Ascending aorta (tissue), 2 donors: Measurements from ENCODE around the gene RHOU. TPM values are rescaled to one million over a fixed set of nuclear protein-coding genes. Genes with fewer than 3 reads are reported as not detected.

ENCODE experiments used
- DNase-seq, 2 donors: peaks; one replicate each; pipeline ENCODE4 v3.0.0-alpha.2; 2019; ENCODE audit warnings: low spot score in 2 of 2
- H3K27ac ChIP-seq, 2 donors: fragments of 200-600 bp; sonication (generic); one replicate each; pipeline ENCODE4 v1.5.1; 2016 to 2017; ENCODE audit warnings: mild to moderate bottlenecking in 1 of 2
- H3K27me3 ChIP-seq: fragments of 200-600 bp; sonication (generic); one replicate; pipeline ENCODE4 v1.5.1; 2017
- H3K36me3 ChIP-seq, 2 donors: fragments of 200-600 bp; sonication (generic); one replicate each; pipeline ENCODE4 v1.5.1; 2016
- H3K4me1 ChIP-seq, 2 donors: fragments of 200-600 bp; sonication (generic); one replicate each; pipeline ENCODE4 v1.5.1; 2016 to 2017; ENCODE audit warnings: mild to moderate bottlenecking in 1 of 2
- H3K4me3 ChIP-seq, 2 donors: fragments of 200-600 bp; sonication (generic); one replicate each; pipeline ENCODE4 v1.5.1; 2016 to 2017; ENCODE audit warnings: mild to moderate bottlenecking in 1 of 2
- H3K9me3 ChIP-seq, 2 donors: fragments of 200-600 bp; sonication (generic); one replicate each; pipeline ENCODE4 v1.5.1; 2016
- CTCF ChIP-seq, 3 experiments: fragments of 200-600 bp in 2 of 3; fragments of 450-650 bp in 1 of 3; sonication (generic) in 2 of 3; IDR thresholded peaks; one replicate each; pipeline ENCODE4 v1.5.1; 2016 to 2019; ENCODE audit warnings: antibody characterized with exemption in 3 of 3, mild to moderate bottlenecking in 1 of 3, moderate library complexity in 1 of 3
- intact Hi-C: fragments of 100-400 bp; cut with DNase I; formaldehyde crosslinking; loops from one replicate; pipeline ENCODE4 v1.15.1; 2023
- total RNA-seq: library from RNA; depleted of rRNA; stranded (reverse); fragments of >200 nt; gene quantifications from one replicate; pipeline ENCODE4 v1.1.0, GENCODE V29; 2016

RHOU gene
- total RNA-seq, 1 donor from 2014 or later, result 27.7 TPM

- no peak for DNase-seq
- no peak for TF ChIP-seq CTCF (IDR thresholded peaks at IDR 0.05)
- no peak overlapping the region for H3K4me3 ChIP-seq
- no peaks in the 10 kb centered on the region for H3K36me3 ChIP-seq
- intact Hi-C loops, result no loop called here
- no peaks in the 10 kb centered on the region for H3K9me3 ChIP-seq
- H3K4me1 ChIP-seq, result no peaks in the 10 kb centered on the region
- no peaks in the 10 kb centered on the region for H3K27me3 ChIP-seq
- no peak overlapping the region for H3K27ac ChIP-seq
Measured at GRCh38 chr1:228781809-228782661, 46.8 kb downstream of the RHOU start.

GRCh38 chr1:228782662-228783417 lies 47.6 kb downstream of the RHOU start:
- Histone ChIP-seq H3K27me3 (no peaks in the 10 kb centered on the region), H3K4me1 (no peaks in the 10 kb centered on the region), H3K4me3 (no peak overlapping the region), H3K9me3 (no peaks in the 10 kb centered on the region), H3K36me3 (no peaks in the 10 kb centered on the region), H3K27ac (no peak overlapping the region)
- intact Hi-C loops, result no loop called here
- DNase-seq, result no peak
- TF ChIP-seq CTCF (IDR thresholded peaks at IDR 0.05), result no peak

- H3K27me3 ChIP-seq, result no peaks in the 10 kb centered on the region
- no peaks in the 10 kb centered on the region for H3K4me1 ChIP-seq
- H3K36me3 ChIP-seq, result no peaks in the 10 kb centered on the region
- no peaks in the 10 kb centered on the region for H3K9me3 ChIP-seq
- intact Hi-C loops, result no loop called here
- no peak overlapping the region for H3K4me3 ChIP-seq
- no peak overlapping the region for H3K27ac ChIP-seq
- no peak for DNase-seq
- no peak for TF ChIP-seq CTCF (IDR thresholded peaks at IDR 0.05)
Measured at GRCh38 chr1:228783418-228784040, 48.2 kb downstream of the RHOU start.

- no peak for DNase-seq
- no peak for TF ChIP-seq CTCF (IDR thresholded peaks at IDR 0.05)
- no peaks in the 10 kb centered on the region for H3K9me3 ChIP-seq
Measured at GRCh38 chr1:228784181-228784580, 48.9 kb downstream of the RHOU start.

GRCh38 chr1:228785366-228786330 lies 50.4 kb downstream of the RHOU start:
- Histone ChIP-seq H3K4me1 (no peaks in the 10 kb centered on the region), H3K9me3 (no peaks in the 10 kb centered on the region), H3K27me3 (no peaks in the 10 kb centered on the region), H3K27ac (no peak overlapping the region), H3K4me3 (no peak overlapping the region), H3K36me3 (no peaks in the 10 kb centered on the region)
- DNase-seq, result no peak
- TF ChIP-seq CTCF (IDR thresholded peaks at IDR 0.05), result no peak
- intact Hi-C loops, result no loop called here

More at GRCh38 chr1:228784181-228784580, 48.9 kb downstream of the RHOU start:
- Histone ChIP-seq H3K27ac (no peak overlapping the region), H3K27me3 (no peaks in the 10 kb centered on the region), H3K4me1 (no peaks in the 10 kb centered on the region), H3K4me3 (no peak overlapping the region), H3K36me3 (no peaks in the 10 kb centered on the region)
- intact Hi-C loops, result no loop called here
